Measurements from ENCODE around the gene LRP5.

DNA sequence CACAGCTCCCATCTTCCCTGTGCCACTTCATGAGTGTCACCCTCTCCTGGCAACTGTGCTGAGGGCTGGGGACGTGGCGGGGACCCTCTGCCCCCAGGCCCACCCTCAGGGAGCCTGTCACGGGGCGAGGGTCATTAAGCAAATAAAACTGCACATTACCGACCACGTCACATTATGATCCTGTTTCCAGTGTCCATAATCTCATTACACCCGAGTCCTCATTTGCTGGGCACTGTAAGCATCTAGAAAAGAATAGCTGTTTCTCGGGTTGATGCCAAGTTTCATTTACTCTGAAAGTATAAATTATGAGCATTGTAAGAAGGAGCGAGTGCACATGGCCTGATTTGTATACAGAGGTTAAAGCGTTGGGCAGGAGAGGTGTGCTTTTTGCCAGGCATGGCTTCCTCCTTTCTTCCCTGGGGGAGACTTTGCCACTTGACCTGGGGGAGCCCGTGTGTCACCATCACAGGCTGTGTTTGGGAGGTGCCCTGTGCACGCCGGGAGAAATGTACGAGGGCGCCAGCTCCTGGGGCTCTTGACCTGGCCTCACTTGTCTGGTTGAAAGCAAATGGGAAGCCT, 50.5 kb downstream of the LRP5 start:
- TF ChIP-seq, protein P1, sequence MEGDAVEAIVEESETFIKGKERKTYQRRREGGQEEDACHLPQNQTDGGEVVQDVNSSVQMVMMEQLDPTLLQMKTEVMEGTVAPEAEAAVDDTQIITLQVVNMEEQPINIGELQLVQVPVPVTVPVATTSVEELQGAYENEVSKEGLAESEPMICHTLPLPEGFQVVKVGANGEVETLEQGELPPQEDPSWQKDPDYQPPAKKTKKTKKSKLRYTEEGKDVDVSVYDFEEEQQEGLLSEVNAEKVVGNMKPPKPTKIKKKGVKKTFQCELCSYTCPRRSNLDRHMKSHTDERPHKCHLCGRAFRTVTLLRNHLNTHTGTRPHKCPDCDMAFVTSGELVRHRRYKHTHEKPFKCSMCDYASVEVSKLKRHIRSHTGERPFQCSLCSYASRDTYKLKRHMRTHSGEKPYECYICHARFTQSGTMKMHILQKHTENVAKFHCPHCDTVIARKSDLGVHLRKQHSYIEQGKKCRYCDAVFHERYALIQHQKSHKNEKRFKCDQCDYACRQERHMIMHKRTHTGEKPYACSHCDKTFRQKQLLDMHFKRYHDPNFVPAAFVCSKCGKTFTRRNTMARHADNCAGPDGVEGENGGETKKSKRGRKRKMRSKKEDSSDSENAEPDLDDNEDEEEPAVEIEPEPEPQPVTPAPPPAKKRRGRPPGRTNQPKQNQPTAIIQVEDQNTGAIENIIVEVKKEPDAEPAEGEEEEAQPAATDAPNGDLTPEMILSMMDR (IDR thresholded peaks at IDR 0.05; ENCODE audit: insufficient read depth, low read depth, low read length): no peak
- no peak for TF ChIP-seq EZH2 (IDR thresholded peaks at IDR 0.05; ENCODE audit: insufficient read depth, low read length)

Measured in astrocyte (in vitro differentiated cells and primary cell).